ENCODE results near the gene MRPL20. TPM values are rescaled to one million over a fixed set of nuclear protein-coding genes. Genes with fewer than 3 reads are reported as not detected.

MRPL20 gene
- total and polyA plus RNA-seq, 4 donors = 60.1 to 181 (median 122) TPM

GRCh38 chr1:1364266-1364665 is 42.8 kb downstream of the MRPL20 start:
- ATAC-seq (ENCODE audit: insufficient read depth, low FRiP score) (no peak), DNase-seq (no peak)
- peaks cover 0 to 3% (median 0%) of the 10 kb centered on the region in 4 donors for H3K9me3 ChIP-seq (ENCODE audit: control insufficient read depth in 4 of 4, insufficient read depth in 3 of 4, low read length in 3 of 4)
- no peaks in the 10 kb centered on the region for H3K36me3 ChIP-seq (ENCODE audit: control insufficient read depth in 4 of 4, insufficient read depth in 4 of 4, low read length in 4 of 4)
- H3K27me3 ChIP-seq (ENCODE audit: control insufficient read depth in 3 of 3, insufficient read depth in 3 of 3, low read length in 2 of 3) = peaks cover 0 to 4% (median 0%) of the 10 kb centered on the region in 3 donors
- no peak overlapping the region for H3K4me3 ChIP-seq
- peaks cover 0 to 26% (median 11%) of the 10 kb centered on the region in 5 donors for H3K4me1 ChIP-seq (ENCODE audit: control insufficient read depth in 5 of 5, insufficient read depth in 5 of 5, low read length in 5 of 5)
- H3K27ac ChIP-seq (ENCODE audit: low read depth in 1 of 2, low read length in 1 of 2) = no peak overlapping the region
- TF ChIP-seq CTCF (IDR thresholded peaks at IDR 0.05; ENCODE audit: control extremely low read depth, extremely low read depth) = no peak
- no peak overlapping the region for H3K9ac ChIP-seq (ENCODE audit: insufficient read depth in 1 of 2, low read length in 2 of 2)
- 82 to 84% methylated on average over 14 of the region's 14 CpGs for WGBS, 2 donors

DNA sequence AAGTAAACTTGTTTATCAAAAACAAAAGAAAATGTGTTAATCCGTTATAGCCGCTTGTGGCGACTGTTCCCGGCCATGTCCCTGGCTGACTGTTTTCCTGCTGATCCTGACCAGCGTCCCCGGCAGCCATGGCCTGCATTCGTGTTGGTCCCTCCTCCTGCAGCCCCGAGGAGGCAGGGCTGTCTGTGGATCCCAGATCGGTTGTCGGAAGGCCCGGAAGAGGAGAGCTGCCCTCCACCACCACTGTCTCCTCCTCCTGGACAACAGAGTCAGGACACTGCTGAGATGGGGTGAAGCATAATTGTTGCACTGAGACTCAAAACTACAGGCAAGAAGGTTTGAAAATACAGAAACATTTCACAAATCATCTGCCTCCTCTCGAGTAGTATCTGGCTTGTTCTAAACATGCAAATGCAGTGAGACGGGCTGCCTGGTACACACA is 45.1 kb downstream of the MRPL20 start:
- Histone ChIP-seq H3K4me3 (no peak overlapping the region), H3K27ac (ENCODE audit: low read depth in 1 of 2, low read length in 1 of 2) (peak overlapping the region in 1 of 2 donors; percentile 61), H3K27me3 (ENCODE audit: control insufficient read depth in 3 of 3, insufficient read depth in 3 of 3, low read length in 2 of 3) (peaks cover 0 to 4% (median 0%) of the 10 kb centered on the region in 3 donors), H3K4me1 (ENCODE audit: control insufficient read depth in 5 of 5, insufficient read depth in 5 of 5, low read length in 5 of 5) (peaks cover 0 to 36% (median 11%) of the 10 kb centered on the region in 5 donors), H3K9me3 (ENCODE audit: control insufficient read depth in 4 of 4, insufficient read depth in 3 of 4, low read length in 3 of 4) (peaks cover 0 to 3% (median 0%) of the 10 kb centered on the region in 4 donors), H3K9ac (ENCODE audit: insufficient read depth in 1 of 2, low read length in 2 of 2) (peak overlapping the region in 1 of 2 donors; percentile 19), H3K36me3 (ENCODE audit: control insufficient read depth in 4 of 4, insufficient read depth in 4 of 4, low read length in 4 of 4) (no peaks in the 10 kb centered on the region)
- ATAC-seq (ENCODE audit: insufficient read depth, low FRiP score) = no peak
- WGBS, 2 donors = 26 to 28% methylated on average over 13 of the region's 13 CpGs
- no peak for TF ChIP-seq CTCF (IDR thresholded peaks at IDR 0.05; ENCODE audit: control extremely low read depth, extremely low read depth)
- peak; percentile 80 to 85 (median 81) for DNase-seq

DNA sequence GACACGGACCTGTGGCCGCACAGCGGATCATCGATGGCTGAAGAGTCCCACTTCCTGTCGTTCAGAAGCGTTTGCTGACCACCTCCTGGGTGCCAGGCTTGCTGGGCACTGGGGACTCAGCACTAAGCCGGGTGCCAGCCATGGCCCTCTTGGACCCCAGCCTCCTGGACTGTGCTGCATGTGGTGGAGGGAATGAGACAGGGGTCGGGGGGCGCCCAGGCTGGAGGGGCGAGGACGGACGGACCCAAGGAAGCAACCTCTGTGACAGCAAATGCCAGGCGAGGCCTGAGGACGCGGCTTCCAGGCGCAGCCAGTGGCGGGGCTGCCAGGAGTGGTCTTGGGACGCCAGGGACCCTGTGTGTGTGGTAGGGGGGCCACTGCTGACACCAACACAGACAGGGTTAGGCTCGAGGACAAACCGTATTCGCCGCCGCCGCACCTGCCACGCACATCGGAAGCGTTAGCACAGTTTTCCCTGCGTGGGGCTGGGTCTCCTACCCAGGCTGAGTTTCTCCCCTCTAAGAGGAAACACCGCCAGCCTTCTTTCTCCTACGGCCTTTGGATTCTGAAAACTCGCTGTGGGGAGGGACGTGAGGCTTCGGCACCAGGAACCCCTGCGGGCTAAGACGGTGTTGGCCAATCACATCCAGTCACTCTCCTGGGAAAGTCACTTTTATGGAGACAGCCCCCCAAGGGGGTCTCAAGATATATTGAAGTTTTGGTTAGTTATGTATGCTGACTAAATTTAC is 45.7 kb downstream of the MRPL20 start:
- Histone ChIP-seq H3K9ac (ENCODE audit: insufficient read depth in 1 of 2, low read length in 2 of 2) (peak overlapping the region in 1 of 2 donors; percentile 19), H3K4me3 (no peak overlapping the region), H3K36me3 (ENCODE audit: control insufficient read depth in 4 of 4, insufficient read depth in 4 of 4, low read length in 4 of 4) (no peaks in the 10 kb centered on the region), H3K9me3 (ENCODE audit: control insufficient read depth in 4 of 4, insufficient read depth in 3 of 4, low read length in 3 of 4) (peaks cover 0 to 3% (median 0%) of the 10 kb centered on the region in 4 donors), H3K27ac (ENCODE audit: low read depth in 1 of 2, low read length in 1 of 2) (peak overlapping the region in 1 of 2 donors; percentile 44), H3K4me1 (ENCODE audit: control insufficient read depth in 5 of 5, insufficient read depth in 5 of 5, low read length in 5 of 5) (peaks cover 0 to 39% (median 11%) of the 10 kb centered on the region in 5 donors), H3K27me3 (ENCODE audit: control insufficient read depth in 3 of 3, insufficient read depth in 3 of 3, low read length in 2 of 3) (peaks cover 0 to 4% (median 0%) of the 10 kb centered on the region in 3 donors)
- DNase-seq (no peak), ATAC-seq (ENCODE audit: insufficient read depth, low FRiP score) (no peak)
- 68 to 72% methylated on average over 35 of the region's 35 CpGs for WGBS, 2 donors
- no peak for TF ChIP-seq CTCF (IDR thresholded peaks at IDR 0.05; ENCODE audit: control extremely low read depth, extremely low read depth)

Data from lung (tissue), 12 donors.